ENCODE data around the gene MLH1. TPM values are rescaled to one million over a fixed set of nuclear protein-coding genes. Genes with fewer than 3 reads are reported as not detected.

Gene MLH1
- total and polyA plus RNA-seq, 2 donors = 21.9 to 59.2 TPM

DNA sequence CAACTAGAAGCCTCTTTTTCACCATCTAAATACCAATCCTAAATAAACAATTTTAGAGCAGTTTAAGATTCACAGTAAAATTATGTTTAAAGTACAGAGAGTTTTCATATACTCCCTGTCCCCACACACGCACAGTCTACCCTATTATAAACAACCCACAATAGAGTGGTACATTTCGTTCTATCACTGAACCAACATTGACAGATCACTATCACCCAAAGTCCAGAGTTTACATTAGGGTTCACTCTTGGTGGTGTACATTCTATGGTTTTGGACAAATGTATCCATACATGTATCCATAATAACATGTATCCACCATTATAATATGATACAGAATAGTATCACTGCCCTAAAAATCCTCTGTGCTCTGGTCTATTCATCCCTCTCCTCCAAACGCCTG, 89.0 kb downstream of the MLH1 start:
- H3K9me3 ChIP-seq (ENCODE audit: control insufficient read depth in 2 of 2, insufficient read depth in 1 of 2, low read length in 1 of 2) = no peaks in the 10 kb centered on the region
- H3K4me3 ChIP-seq (ENCODE audit: low read length in 2 of 2) = no peak overlapping the region
- WGBS = 81% methylated on average over 3 of the region's 3 CpGs
- no peaks in the 10 kb centered on the region for H3K4me1 ChIP-seq (ENCODE audit: control insufficient read depth in 2 of 2, insufficient read depth in 2 of 2, low read length in 2 of 2)
- peaks cover 0 to 14% of the 10 kb centered on the region in 2 donors for H3K36me3 ChIP-seq (ENCODE audit: control insufficient read depth in 2 of 2, insufficient read depth in 2 of 2, low read length in 1 of 2)
- H3K27ac ChIP-seq (ENCODE audit: low read depth in 1 of 2, low read length in 1 of 2) = no peak overlapping the region
- H3K27me3 ChIP-seq (ENCODE audit: control insufficient read depth in 2 of 2, insufficient read depth in 1 of 2, low read length in 1 of 2) = no peaks in the 10 kb centered on the region
- no peak for DNase-seq (ENCODE audit: low read depth in 6 of 9, low spot score in 9 of 9)

DNA sequence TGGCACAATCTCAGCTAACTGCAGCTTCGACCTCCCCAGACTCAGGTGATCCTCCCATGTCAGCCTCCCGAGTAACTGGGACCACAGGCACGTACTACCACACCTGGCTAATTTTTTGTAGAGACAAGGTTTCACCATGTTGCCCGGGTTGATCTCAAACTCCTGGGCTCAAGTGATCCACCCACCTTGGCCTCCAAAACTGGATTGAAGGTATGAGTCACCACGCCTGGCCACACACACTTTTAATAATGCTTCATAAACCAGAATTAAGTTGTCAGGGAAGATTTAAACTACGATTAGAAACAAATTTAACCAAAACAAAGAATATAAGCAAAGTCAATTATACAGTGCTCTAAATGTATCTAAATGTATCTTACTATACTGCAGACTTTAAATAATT, 93.6 kb downstream of the MLH1 start:
- Histone ChIP-seq H3K4me1 (ENCODE audit: control insufficient read depth in 2 of 2, insufficient read depth in 2 of 2, low read length in 2 of 2) (no peaks in the 10 kb centered on the region), H3K4me3 (ENCODE audit: low read length in 2 of 2) (no peak overlapping the region), H3K27me3 (ENCODE audit: control insufficient read depth in 2 of 2, insufficient read depth in 1 of 2, low read length in 1 of 2) (no peaks in the 10 kb centered on the region), H3K9me3 (ENCODE audit: control insufficient read depth in 2 of 2, insufficient read depth in 1 of 2, low read length in 1 of 2) (no peaks in the 10 kb centered on the region), H3K36me3 (ENCODE audit: control insufficient read depth in 2 of 2, insufficient read depth in 2 of 2, low read length in 1 of 2) (peaks cover 0 to 10% of the 10 kb centered on the region in 2 donors), H3K27ac (ENCODE audit: low read depth in 1 of 2, low read length in 1 of 2) (no peak overlapping the region)
- 98% methylated on average over 6 of the region's 6 CpGs for WGBS
- DNase-seq (ENCODE audit: low read depth in 6 of 9, low spot score in 9 of 9) = no peak

DNA sequence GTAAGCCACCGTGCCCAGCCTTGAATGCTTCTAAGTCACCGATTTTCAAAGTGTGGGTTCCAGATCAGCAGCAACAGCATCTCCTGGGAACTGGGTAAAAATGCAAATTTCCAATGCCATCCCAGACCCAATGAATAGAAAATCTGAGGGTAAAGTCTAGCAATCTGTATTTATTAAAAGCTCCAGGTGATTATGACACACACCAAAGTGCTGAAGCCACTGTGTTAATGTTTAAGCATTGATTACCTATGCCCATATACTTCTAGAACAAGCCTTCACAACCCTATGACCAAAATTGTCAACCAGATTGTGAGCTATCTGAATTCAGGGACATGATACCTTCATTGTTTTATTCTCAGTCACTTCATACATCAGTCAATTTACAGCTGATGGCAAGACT, 94.6 kb downstream of the MLH1 start:
- no peak overlapping the region for H3K4me3 ChIP-seq (ENCODE audit: low read length in 2 of 2)
- peaks cover 0 to 6% of the 10 kb centered on the region in 2 donors for H3K36me3 ChIP-seq (ENCODE audit: control insufficient read depth in 2 of 2, insufficient read depth in 2 of 2, low read length in 1 of 2)
- H3K27me3 ChIP-seq (ENCODE audit: control insufficient read depth in 2 of 2, insufficient read depth in 1 of 2, low read length in 1 of 2) = no peaks in the 10 kb centered on the region
- H3K27ac ChIP-seq (ENCODE audit: low read depth in 1 of 2, low read length in 1 of 2) = no peak overlapping the region
- 97% methylated on average over 2 of the region's 2 CpGs for WGBS
- no peak for DNase-seq (ENCODE audit: low read depth in 6 of 9, low spot score in 9 of 9)
- no peaks in the 10 kb centered on the region for H3K4me1 ChIP-seq (ENCODE audit: control insufficient read depth in 2 of 2, insufficient read depth in 2 of 2, low read length in 2 of 2)
- no peaks in the 10 kb centered on the region for H3K9me3 ChIP-seq (ENCODE audit: control insufficient read depth in 2 of 2, insufficient read depth in 1 of 2, low read length in 1 of 2)

DNA sequence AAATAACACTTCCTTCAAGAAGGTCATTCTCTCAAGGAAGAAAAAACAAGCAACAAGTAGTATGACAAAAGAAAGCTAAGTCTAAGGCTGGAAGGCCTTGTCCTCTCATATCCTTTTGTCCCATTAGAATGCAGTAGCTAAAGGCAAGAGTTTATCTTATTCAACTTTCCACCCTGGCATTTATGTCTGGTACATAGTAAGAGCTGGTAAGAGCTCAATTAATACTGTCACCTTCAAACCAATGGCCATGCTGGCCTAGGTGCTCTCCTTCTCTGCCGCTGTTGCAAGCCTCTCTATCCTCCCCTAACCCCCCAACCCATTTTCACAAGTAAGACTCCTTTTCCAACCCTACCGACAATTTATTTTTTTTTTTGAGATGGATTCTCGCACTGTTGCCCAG, 99.2 kb downstream of the MLH1 start:
- Histone ChIP-seq H3K9me3 (ENCODE audit: control insufficient read depth in 2 of 2, insufficient read depth in 1 of 2, low read length in 1 of 2) (no peaks in the 10 kb centered on the region), H3K36me3 (ENCODE audit: control insufficient read depth in 2 of 2, insufficient read depth in 2 of 2, low read length in 1 of 2) (peaks cover 3% of the 10 kb centered on the region in 2 donors), H3K4me3 (ENCODE audit: low read length in 2 of 2) (no peak overlapping the region), H3K27me3 (ENCODE audit: control insufficient read depth in 2 of 2, insufficient read depth in 1 of 2, low read length in 1 of 2) (no peaks in the 10 kb centered on the region), H3K4me1 (ENCODE audit: control insufficient read depth in 2 of 2, insufficient read depth in 2 of 2, low read length in 2 of 2) (no peaks in the 10 kb centered on the region), H3K27ac (ENCODE audit: low read depth in 1 of 2, low read length in 1 of 2) (no peak overlapping the region)
- DNase-seq (ENCODE audit: low read depth in 6 of 9, low spot score in 9 of 9) = no peak
- 98% methylated on average over 3 of the region's 3 CpGs for WGBS

DNA sequence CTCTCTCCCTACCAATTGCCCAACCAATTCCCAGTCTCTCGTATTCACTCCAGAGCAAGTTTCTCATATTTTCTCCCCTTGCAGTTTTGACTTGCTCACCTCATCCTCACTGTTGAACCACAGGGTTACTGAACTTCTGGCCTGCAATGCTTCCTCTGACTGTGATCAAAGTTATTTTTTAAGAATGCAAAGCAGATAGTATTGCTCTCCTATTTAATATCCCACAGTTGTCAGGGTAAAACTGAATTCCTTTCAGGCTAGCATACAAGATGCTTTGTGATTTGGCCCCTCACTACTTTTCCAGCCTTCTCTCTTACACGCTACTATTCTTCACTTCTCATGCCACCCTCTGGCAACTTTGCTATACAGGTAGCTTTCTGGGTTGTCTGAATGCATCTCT, 100.2 kb downstream of the MLH1 start:
- no peaks in the 10 kb centered on the region for H3K4me1 ChIP-seq (ENCODE audit: control insufficient read depth in 2 of 2, insufficient read depth in 2 of 2, low read length in 2 of 2)
- no peaks in the 10 kb centered on the region for H3K9me3 ChIP-seq (ENCODE audit: control insufficient read depth in 2 of 2, insufficient read depth in 1 of 2, low read length in 1 of 2)
- no peak overlapping the region for H3K27ac ChIP-seq (ENCODE audit: low read depth in 1 of 2, low read length in 1 of 2)
- peaks cover 3% of the 10 kb centered on the region in 2 donors for H3K36me3 ChIP-seq (ENCODE audit: control insufficient read depth in 2 of 2, insufficient read depth in 2 of 2, low read length in 1 of 2)
- H3K27me3 ChIP-seq (ENCODE audit: control insufficient read depth in 2 of 2, insufficient read depth in 1 of 2, low read length in 1 of 2) = no peaks in the 10 kb centered on the region
- no peak overlapping the region for H3K4me3 ChIP-seq (ENCODE audit: low read length in 2 of 2)
- no peak for DNase-seq (ENCODE audit: low read depth in 6 of 9, low spot score in 9 of 9)
- whole genome bisulfite sequencing = 98% methylated on average over 2 of the region's 2 CpGs

DNA sequence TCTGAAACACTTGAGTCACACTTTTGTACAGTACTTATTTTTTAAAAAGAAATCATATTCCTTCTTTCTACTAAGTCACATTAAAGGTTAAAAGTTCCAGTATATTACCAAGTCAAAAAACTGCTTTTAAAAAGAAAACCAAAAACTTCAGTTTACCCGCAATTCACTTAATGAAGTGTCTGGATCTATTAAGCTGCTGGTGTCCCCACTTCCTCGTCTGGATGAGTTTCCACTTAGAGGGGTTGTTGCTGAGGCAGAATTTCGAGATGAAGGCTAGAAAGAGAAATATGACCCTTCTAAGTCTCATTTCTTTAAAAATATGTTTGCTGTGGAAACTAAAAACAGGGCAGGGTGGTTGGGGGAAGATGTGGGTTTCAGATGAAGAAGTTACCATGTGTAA, 101.3 kb downstream of the MLH1 start:
- Histone ChIP-seq H3K27ac (ENCODE audit: low read depth in 1 of 2, low read length in 1 of 2) (no peak overlapping the region), H3K4me1 (ENCODE audit: control insufficient read depth in 2 of 2, insufficient read depth in 2 of 2, low read length in 2 of 2) (no peaks in the 10 kb centered on the region), H3K9me3 (ENCODE audit: control insufficient read depth in 2 of 2, insufficient read depth in 1 of 2, low read length in 1 of 2) (no peaks in the 10 kb centered on the region), H3K36me3 (ENCODE audit: control insufficient read depth in 2 of 2, insufficient read depth in 2 of 2, low read length in 1 of 2) (peaks cover 3% of the 10 kb centered on the region in 2 donors), H3K4me3 (ENCODE audit: low read length in 2 of 2) (no peak overlapping the region), H3K27me3 (ENCODE audit: control insufficient read depth in 2 of 2, insufficient read depth in 1 of 2, low read length in 1 of 2) (no peaks in the 10 kb centered on the region)
- no peak for DNase-seq (ENCODE audit: low read depth in 6 of 9, low spot score in 9 of 9)
- WGBS = 94% methylated on average over 3 of the region's 3 CpGs

DNA sequence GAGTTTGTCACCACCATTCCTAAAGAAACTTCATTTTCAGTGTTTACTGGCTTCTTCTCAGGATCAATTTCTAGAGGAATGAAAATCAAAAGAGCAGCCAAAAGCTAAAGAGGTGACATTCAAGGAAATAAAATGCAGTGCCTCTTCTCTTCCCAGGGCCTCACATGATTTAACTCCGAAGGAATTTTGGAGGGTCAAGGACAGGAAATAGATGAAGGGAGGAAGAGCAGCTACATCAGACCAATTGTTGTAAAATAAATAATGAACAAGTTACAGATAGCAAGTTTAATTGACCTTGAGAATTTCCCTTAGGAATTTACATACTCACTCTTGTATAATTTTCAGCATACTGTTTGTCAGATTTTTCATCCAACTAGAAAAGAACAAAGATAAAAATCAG, 103.0 kb downstream of the MLH1 start:
- DNase-seq (ENCODE audit: low read depth in 6 of 9, low spot score in 9 of 9) = no peak
- Histone ChIP-seq H3K4me3 (ENCODE audit: low read length in 2 of 2) (no peak overlapping the region), H3K4me1 (ENCODE audit: control insufficient read depth in 2 of 2, insufficient read depth in 2 of 2, low read length in 2 of 2) (no peaks in the 10 kb centered on the region), H3K27me3 (ENCODE audit: control insufficient read depth in 2 of 2, insufficient read depth in 1 of 2, low read length in 1 of 2) (no peaks in the 10 kb centered on the region), H3K36me3 (ENCODE audit: control insufficient read depth in 2 of 2, insufficient read depth in 2 of 2, low read length in 1 of 2) (peaks cover 1 to 3% of the 10 kb centered on the region in 2 donors), H3K27ac (ENCODE audit: low read depth in 1 of 2, low read length in 1 of 2) (no peak overlapping the region), H3K9me3 (ENCODE audit: control insufficient read depth in 2 of 2, insufficient read depth in 1 of 2, low read length in 1 of 2) (no peaks in the 10 kb centered on the region)
- WGBS = 96% methylated on average over 1 of the region's 1 CpG

DNA sequence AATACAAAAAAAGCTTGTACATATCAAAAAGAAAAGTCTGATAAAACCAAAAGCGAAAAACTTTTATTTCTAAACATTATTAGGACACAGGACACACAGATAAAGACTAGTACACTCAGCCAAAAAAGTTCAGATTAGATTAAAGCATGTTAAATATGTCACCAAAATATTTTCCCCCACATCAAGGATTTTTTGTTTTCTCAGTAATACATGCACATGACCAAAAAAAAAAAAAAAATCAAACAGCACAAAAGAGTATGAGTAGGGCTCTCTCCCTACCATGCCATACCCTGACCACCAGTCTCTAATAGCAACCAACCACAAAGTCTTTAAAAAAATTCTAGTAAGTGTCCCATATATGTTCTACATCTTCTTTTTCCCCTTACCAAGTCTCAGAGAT, 103.7 kb downstream of the MLH1 start:
- DNase-seq (ENCODE audit: low read depth in 6 of 9, low spot score in 9 of 9) = no peak
- WGBS = 97% methylated on average over 1 of the region's 1 CpG
- no peak overlapping the region for H3K4me3 ChIP-seq (ENCODE audit: low read length in 2 of 2)
- no peaks in the 10 kb centered on the region for H3K4me1 ChIP-seq (ENCODE audit: control insufficient read depth in 2 of 2, insufficient read depth in 2 of 2, low read length in 2 of 2)
- no peaks in the 10 kb centered on the region for H3K27me3 ChIP-seq (ENCODE audit: control insufficient read depth in 2 of 2, insufficient read depth in 1 of 2, low read length in 1 of 2)
- peaks cover 0 to 3% of the 10 kb centered on the region in 2 donors for H3K36me3 ChIP-seq (ENCODE audit: control insufficient read depth in 2 of 2, insufficient read depth in 2 of 2, low read length in 1 of 2)
- no peak overlapping the region for H3K27ac ChIP-seq (ENCODE audit: low read depth in 1 of 2, low read length in 1 of 2)
- no peaks in the 10 kb centered on the region for H3K9me3 ChIP-seq (ENCODE audit: control insufficient read depth in 2 of 2, insufficient read depth in 1 of 2, low read length in 1 of 2)

DNA sequence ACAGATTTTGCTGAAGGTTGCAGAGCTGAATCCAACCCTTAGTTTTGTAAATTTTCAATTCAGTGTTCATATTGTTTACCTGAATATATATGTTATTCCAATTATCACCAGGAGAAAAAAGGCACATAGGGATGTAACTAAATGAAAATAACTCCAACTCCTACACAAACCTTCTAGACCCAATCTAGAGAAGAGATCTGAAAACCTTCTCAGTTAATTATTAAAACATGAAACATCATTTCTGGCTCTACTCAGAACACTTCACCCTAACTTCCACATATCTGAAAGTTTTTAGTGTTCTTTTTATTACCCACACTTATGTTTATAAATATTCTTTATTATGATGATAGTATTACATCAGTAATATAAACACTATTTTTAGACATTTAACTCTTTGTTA, 104.5 kb downstream of the MLH1 start:
- no peak for DNase-seq (ENCODE audit: low read depth in 6 of 9, low spot score in 9 of 9)
- Histone ChIP-seq H3K27ac (ENCODE audit: low read depth in 1 of 2, low read length in 1 of 2) (no peak overlapping the region), H3K4me3 (ENCODE audit: low read length in 2 of 2) (no peak overlapping the region)

DNA sequence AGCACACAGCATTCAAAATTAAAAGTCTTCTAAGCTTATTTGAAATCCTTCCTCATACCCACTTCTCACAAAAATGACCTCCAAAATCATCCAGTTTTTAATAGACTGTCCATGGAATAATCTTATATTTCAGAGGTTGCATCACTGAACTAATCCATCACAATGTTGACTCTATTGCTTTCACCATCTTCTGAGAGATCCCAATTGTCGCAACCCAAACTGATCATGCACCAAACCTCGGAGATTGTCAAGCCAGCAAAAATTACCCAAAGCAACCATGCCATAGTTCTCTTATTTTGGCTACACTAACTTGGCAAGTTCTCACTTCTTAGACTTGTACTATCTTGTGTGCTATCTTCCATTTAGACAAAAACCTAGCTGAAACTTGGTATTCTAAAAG, 105.6 kb downstream of the MLH1 start:
- Histone ChIP-seq H3K36me3 (ENCODE audit: control insufficient read depth in 2 of 2, insufficient read depth in 2 of 2, low read length in 1 of 2) (peaks cover 0 to 3% of the 10 kb centered on the region in 2 donors), H3K4me1 (ENCODE audit: control insufficient read depth in 2 of 2, insufficient read depth in 2 of 2, low read length in 2 of 2) (no peaks in the 10 kb centered on the region), H3K9me3 (ENCODE audit: control insufficient read depth in 2 of 2, insufficient read depth in 1 of 2, low read length in 1 of 2) (no peaks in the 10 kb centered on the region), H3K27ac (ENCODE audit: low read depth in 1 of 2, low read length in 1 of 2) (no peak overlapping the region), H3K27me3 (ENCODE audit: control insufficient read depth in 2 of 2, insufficient read depth in 1 of 2, low read length in 1 of 2) (no peaks in the 10 kb centered on the region), H3K4me3 (ENCODE audit: low read length in 2 of 2) (no peak overlapping the region)
- 95% methylated on average over 2 of the region's 2 CpGs for WGBS
- DNase-seq (ENCODE audit: low read depth in 6 of 9, low spot score in 9 of 9) = no peak

More for the DNA sequence above, 104.5 kb downstream of the MLH1 start:
- Histone ChIP-seq H3K4me1 (ENCODE audit: control insufficient read depth in 2 of 2, insufficient read depth in 2 of 2, low read length in 2 of 2) (no peaks in the 10 kb centered on the region), H3K27me3 (ENCODE audit: control insufficient read depth in 2 of 2, insufficient read depth in 1 of 2, low read length in 1 of 2) (no peaks in the 10 kb centered on the region), H3K36me3 (ENCODE audit: control insufficient read depth in 2 of 2, insufficient read depth in 2 of 2, low read length in 1 of 2) (peaks cover 0 to 3% of the 10 kb centered on the region in 2 donors), H3K9me3 (ENCODE audit: control insufficient read depth in 2 of 2, insufficient read depth in 1 of 2, low read length in 1 of 2) (no peaks in the 10 kb centered on the region)
